Kidney (tissue), 14 donors: ENCODE measurements around the gene PLA2G6. TPM values are rescaled to one million over a fixed set of nuclear protein-coding genes. Genes with fewer than 3 reads are reported as not detected.
A peak's percentile ranks its signal among the peaks of the same experiment; 100 is the strongest.

Experiments
- DNase-seq, 5 donors: peaks; one replicate each; pipeline ENCODE4 v3.0.0-alpha.2; 2013 to 2020
- FAIRE-seq: peaks from 2 replicates; lab custom pipeline; 2012; peaks lifted over from hg19 to GRCh38; lab: Jason Lieb, UNC
- H3K27ac ChIP-seq, 2 donors: one replicate each; pipeline ENCODE4 v1.7.0; 2013; ENCODE audit warnings: low read depth in 2 of 2, low read length in 2 of 2, inconsistent platforms in 1 of 2
- H3K27me3 ChIP-seq: one replicate; pipeline ENCODE4 v1.7.1; 2013; ENCODE audit warnings: low read length, inconsistent platforms; ENCODE audit not compliant: control insufficient read depth, insufficient read depth
- H3K36me3 ChIP-seq, 3 donors: one replicate each; pipeline versions ENCODE4 v1.7.0 to v1.7.1; 2013; ENCODE audit warnings: low read length in 3 of 3, control low read depth in 1 of 3, inconsistent platforms in 1 of 3; ENCODE audit not compliant: insufficient read depth in 3 of 3, control insufficient read depth in 2 of 3
- H3K4me1 ChIP-seq, 3 donors: one replicate each; pipeline versions ENCODE4 v1.7.0 to v1.7.1; 2013; ENCODE audit warnings: low read length in 3 of 3, inconsistent platforms in 1 of 3, low read depth in 1 of 3; ENCODE audit not compliant: control insufficient read depth in 2 of 3, insufficient read depth in 2 of 3
- H3K4me3 ChIP-seq, 3 donors: one replicate each; pipeline versions ENCODE4 v1.7.0 to v1.8.1; 2013; ENCODE audit warnings: low read length in 3 of 3, control low read depth in 1 of 3, inconsistent platforms in 1 of 3
- H3K9ac ChIP-seq, 3 donors: one replicate each; pipeline versions ENCODE4 v1.7.0 to v1.7.1; 2013; ENCODE audit warnings: low read length in 3 of 3, control low read depth in 1 of 3, inconsistent platforms in 1 of 3
- H3K9me3 ChIP-seq, 3 donors: one replicate each; pipeline versions ENCODE4 v1.7.0 to v1.7.1; 2013; ENCODE audit warnings: low read length in 3 of 3, control low read depth in 1 of 3, inconsistent platforms in 1 of 3; ENCODE audit not compliant: control insufficient read depth in 2 of 3, insufficient read depth in 1 of 3
- CTCF ChIP-seq: IDR thresholded peaks from 3 replicates; pipeline ENCODE4 v1.5.1; 2012; ENCODE audit warnings: mild to moderate bottlenecking, moderate library complexity, borderline replicate concordance; ENCODE audit not compliant: insufficient read depth; ENCODE audit errors: extremely low read depth
- intact Hi-C: fragments of 100-400 bp; cut with DNase I; formaldehyde crosslinking; loops from one replicate; pipeline ENCODE4 v1.11.1; 2022
- polyA plus RNA-seq: library from polyadenylated mRNA; stranded (reverse); fragments of 350-450 nt; fragmentation: Illumina TruSeq; extraction: RNeasy Lipid Tissue Mini Kit (QIAGEN cat#74804); gene quantifications from one replicate; pipeline ENCODE4 v1.2.3, GENCODE V29; 2014; ENCODE audit warnings: low read depth, low replicate concordance; ENCODE audit not compliant: insufficient read depth
- total RNA-seq: library from RNA; stranded (reverse); fragmentation: NEBNext Ultra II Directional; extraction: Animal tissue kit (Norgen Biotek cat#: 25700); gene quantifications from one replicate; pipeline ENCODE4 v1.2.1, GENCODE V29; 2021
- donor health status: control.
- donor health status: control.
- donor health status: control.
- donor health status: control.
- donor health status: control.
- donor health status: DM: yes; HTN: yes; CAD: no.
- donor health status: Normal renal cell carcinoma (clear cell type).

Gene PLA2G6
- total and polyA plus RNA-seq, 2 donors from 2014 or later, result 26.6 to 61.6 TPM

GRCh38 chr22:38089474-38089851 is 92.2 kb downstream of the PLA2G6 start:
- no peak for FAIRE-seq
- H3K9me3 ChIP-seq, result no peaks in the 10 kb centered on the region
- no peak for TF ChIP-seq CTCF
- H3K27me3 ChIP-seq, result no peaks in the 10 kb centered on the region
- peak in 2 of 5 donors; percentile 55 to 68 for DNase-seq
- H3K9ac ChIP-seq, result no peak overlapping the region
- intact Hi-C loops, result no loop called here
- no peak overlapping the region for H3K4me3 ChIP-seq
- no peaks in the 10 kb centered on the region for H3K4me1 ChIP-seq
- H3K27ac ChIP-seq, result no peak overlapping the region
- H3K36me3 ChIP-seq, result no peaks in the 10 kb centered on the region

GRCh38 chr22:38088629-38089473 is 92.8 kb downstream of the PLA2G6 start:
- no peak overlapping the region for H3K27ac ChIP-seq
- H3K4me1 ChIP-seq, result no peaks in the 10 kb centered on the region
- no peaks in the 10 kb centered on the region for H3K9me3 ChIP-seq
- H3K9ac ChIP-seq, result no peak overlapping the region
- no peak for TF ChIP-seq CTCF
- H3K27me3 ChIP-seq, result no peaks in the 10 kb centered on the region
- intact Hi-C loops, result no loop called here
- DNase-seq (peak in 3 of 5 donors; percentile 44 to 64 (median 57)), FAIRE-seq (no peak)
- no peaks in the 10 kb centered on the region for H3K36me3 ChIP-seq
- H3K4me3 ChIP-seq, result no peak overlapping the region

GRCh38 chr22:38087855-38088254 is 93.8 kb downstream of the PLA2G6 start:
- no peak for FAIRE-seq
- intact Hi-C loops, result no loop called here

More at GRCh38 chr22:38087855-38088254, 93.8 kb downstream of the PLA2G6 start:
- Histone ChIP-seq H3K9me3 (no peaks in the 10 kb centered on the region), H3K4me3 (no peak overlapping the region), H3K9ac (no peak overlapping the region), H3K27me3 (peaks cover 3% of the 10 kb centered on the region), H3K36me3 (no peaks in the 10 kb centered on the region), H3K27ac (no peak overlapping the region), H3K4me1 (no peaks in the 10 kb centered on the region)
- peak in 1 of 5 donors; percentile 25 for DNase-seq
- no peak for TF ChIP-seq CTCF
